ENCODE measurements around the gene NDUFAF2.
A peak's percentile ranks its signal among the peaks of the same experiment; 100 is the strongest.
"Not testable (repeated sequence)": the region's sequence is repeated elsewhere in the genome, so short reads cannot be mapped to it uniquely, and the experiment has no call there.

The NDUFAF2 gene

GRCh38 chr5:61162832-61163567 lies 218.0 kb downstream of the NDUFAF2 start:
- in situ Hi-C loops (cut with MboI; ENCODE audit: low sequenced_read_pairs) = no loop called here

GRCh38 chr5:61163905-61164304 lies 218.9 kb downstream of the NDUFAF2 start:
- no peak for DNase-seq (ENCODE audit: low spot score in 2 of 2)
- H3K36me3 ChIP-seq (replicated peaks) = no peaks in the 10 kb centered on the region
- no peaks in the 10 kb centered on the region; the same call in 1 of the 2 replicates for H3K4me1 ChIP-seq
- in situ Hi-C loops (cut with MboI; ENCODE audit: low sequenced_read_pairs) = no loop called here
- H3K9me3 ChIP-seq = no peaks in the 10 kb centered on the region
- no peak overlapping the region for H3K4me3 ChIP-seq
- H3K27me3 ChIP-seq (ENCODE audit: low read depth) = no peaks in the 10 kb centered on the region

More at GRCh38 chr5:61162832-61163567, 218.0 kb downstream of the NDUFAF2 start:
- H3K4me3 ChIP-seq = no peak overlapping the region
- DNase-seq (ENCODE audit: low spot score in 2 of 2) = no peak
- H3K36me3 ChIP-seq (replicated peaks) = no peaks in the 10 kb centered on the region
- H3K9me3 ChIP-seq = no peaks in the 10 kb centered on the region
- H3K27me3 ChIP-seq (ENCODE audit: low read depth) = no peaks in the 10 kb centered on the region
- no peaks in the 10 kb centered on the region; the same call in 1 of the 2 replicates for H3K4me1 ChIP-seq

DNA sequence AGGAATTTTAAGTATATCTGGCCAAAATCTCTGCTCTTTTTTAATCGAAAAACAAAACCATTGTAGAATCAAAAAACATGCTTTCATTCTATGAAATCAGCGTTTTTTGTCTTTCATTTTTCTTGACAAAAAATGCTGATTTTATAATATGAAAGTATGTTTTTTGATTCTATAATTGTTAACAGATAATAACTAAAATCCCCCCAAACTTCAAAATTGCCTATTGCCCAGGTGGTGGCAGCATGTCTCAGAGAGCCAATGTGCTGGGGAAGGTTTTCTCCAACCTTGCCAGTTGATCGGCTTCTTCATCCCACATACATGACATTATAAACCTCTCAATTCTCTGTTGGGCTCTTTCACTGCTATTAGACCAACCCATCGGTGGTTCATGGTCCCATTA lies 222.4 kb downstream of the NDUFAF2 start:
- no peaks in the 10 kb centered on the region for H3K4me1 ChIP-seq
- no peak overlapping the region for H3K4me3 ChIP-seq
- no peaks in the 10 kb centered on the region for H3K9me3 ChIP-seq
- H3K36me3 ChIP-seq (replicated peaks) = no peaks in the 10 kb centered on the region
- H3K27me3 ChIP-seq (ENCODE audit: low read depth) = no peaks in the 10 kb centered on the region
- in situ Hi-C loops (cut with MboI; ENCODE audit: low sequenced_read_pairs) = no loop called here
- DNase-seq (ENCODE audit: low spot score in 2 of 2) = peak; percentile 6 to 13

DNA sequence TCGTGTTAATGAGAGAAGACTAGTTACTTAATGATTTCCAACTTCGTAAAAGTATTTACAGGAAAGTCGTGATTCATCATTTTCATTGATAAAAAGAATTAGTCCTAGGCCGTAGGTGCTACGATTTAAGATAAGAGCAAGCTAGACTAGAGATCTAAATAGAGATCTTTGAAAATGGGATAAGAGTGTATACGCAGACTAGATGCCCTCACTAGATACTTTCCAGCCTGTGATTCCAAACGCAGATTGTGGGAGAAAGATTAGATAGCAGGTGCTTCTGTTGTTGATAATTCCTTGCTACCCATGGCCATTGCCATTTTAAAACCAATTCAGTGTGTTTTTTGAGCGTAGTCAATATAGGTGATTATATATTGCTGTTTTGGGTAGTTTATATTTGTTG lies 223.9 kb downstream of the NDUFAF2 start:
- in situ Hi-C loops (cut with MboI; ENCODE audit: low sequenced_read_pairs) = no loop called here
- Histone ChIP-seq H3K9me3 (no peaks in the 10 kb centered on the region), H3K4me1 (no peaks in the 10 kb centered on the region), H3K36me3 (replicated peaks) (no peaks in the 10 kb centered on the region), H3K27me3 (ENCODE audit: low read depth) (no peaks in the 10 kb centered on the region), H3K4me3 (no peak overlapping the region)
- no peak for DNase-seq (ENCODE audit: low spot score in 2 of 2)

GRCh38 chr5:61171479-61171878 lies 226.5 kb downstream of the NDUFAF2 start:
- H3K36me3 ChIP-seq (replicated peaks) = no peaks in the 10 kb centered on the region
- in situ Hi-C loops (cut with MboI; ENCODE audit: low sequenced_read_pairs) = no loop called here
- no peaks in the 10 kb centered on the region for H3K4me1 ChIP-seq

GRCh38 chr5:61176631-61177030 lies 231.6 kb downstream of the NDUFAF2 start:
- Histone ChIP-seq H3K4me1 (no peaks in the 10 kb centered on the region), H3K27me3 (ENCODE audit: low read depth) (no peaks in the 10 kb centered on the region), H3K36me3 (replicated peaks) (no peaks in the 10 kb centered on the region), H3K4me3 (no peak overlapping the region), H3K9me3 (no peaks in the 10 kb centered on the region)
- in situ Hi-C loops (cut with MboI; ENCODE audit: low sequenced_read_pairs) = no loop called here
- DNase-seq (ENCODE audit: low spot score in 2 of 2) = no peak

More at GRCh38 chr5:61171479-61171878, 226.5 kb downstream of the NDUFAF2 start:
- H3K27me3 ChIP-seq (ENCODE audit: low read depth) = no peaks in the 10 kb centered on the region
- no peaks in the 10 kb centered on the region for H3K9me3 ChIP-seq
- H3K4me3 ChIP-seq = no peak overlapping the region
- no peak for DNase-seq (ENCODE audit: low spot score in 2 of 2)

GRCh38 chr5:61177070-61177469 lies 232.1 kb downstream of the NDUFAF2 start:
- H3K9me3 ChIP-seq = no peaks in the 10 kb centered on the region
- H3K36me3 ChIP-seq (replicated peaks) = no peaks in the 10 kb centered on the region
- DNase-seq (ENCODE audit: low spot score in 2 of 2) = no peak
- in situ Hi-C loops (cut with MboI; ENCODE audit: low sequenced_read_pairs) = no loop called here
- H3K4me1 ChIP-seq = no peaks in the 10 kb centered on the region
- no peaks in the 10 kb centered on the region for H3K27me3 ChIP-seq (ENCODE audit: low read depth)
- H3K4me3 ChIP-seq = no peak overlapping the region

DNA sequence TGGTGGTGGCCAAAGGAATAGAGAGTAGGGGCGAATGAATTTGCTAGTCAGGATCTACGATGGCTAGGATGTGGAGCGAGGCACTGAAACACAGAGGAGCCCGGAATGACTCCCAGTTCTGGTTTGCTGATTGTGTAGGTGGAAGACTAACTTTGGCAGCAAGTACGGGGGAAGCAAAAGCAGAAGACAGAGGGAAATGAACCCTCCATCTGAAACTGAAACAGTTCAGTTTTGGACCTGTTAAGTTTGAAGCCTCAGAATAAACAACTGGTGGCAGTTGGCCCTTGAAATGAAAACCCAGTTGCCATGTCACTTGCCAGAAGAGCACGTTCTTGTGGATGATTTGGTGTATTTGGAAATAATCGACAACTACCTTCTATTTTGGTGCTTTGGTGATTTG lies 232.7 kb downstream of the NDUFAF2 start:
- DNase-seq (ENCODE audit: low spot score in 2 of 2) = no peak
- in situ Hi-C loops (cut with MboI; ENCODE audit: low sequenced_read_pairs) = no loop called here
- Histone ChIP-seq H3K27me3 (ENCODE audit: low read depth) (no peaks in the 10 kb centered on the region), H3K36me3 (replicated peaks) (no peaks in the 10 kb centered on the region), H3K4me1 (no peaks in the 10 kb centered on the region), H3K4me3 (no peak overlapping the region), H3K9me3 (no peaks in the 10 kb centered on the region)

DNA sequence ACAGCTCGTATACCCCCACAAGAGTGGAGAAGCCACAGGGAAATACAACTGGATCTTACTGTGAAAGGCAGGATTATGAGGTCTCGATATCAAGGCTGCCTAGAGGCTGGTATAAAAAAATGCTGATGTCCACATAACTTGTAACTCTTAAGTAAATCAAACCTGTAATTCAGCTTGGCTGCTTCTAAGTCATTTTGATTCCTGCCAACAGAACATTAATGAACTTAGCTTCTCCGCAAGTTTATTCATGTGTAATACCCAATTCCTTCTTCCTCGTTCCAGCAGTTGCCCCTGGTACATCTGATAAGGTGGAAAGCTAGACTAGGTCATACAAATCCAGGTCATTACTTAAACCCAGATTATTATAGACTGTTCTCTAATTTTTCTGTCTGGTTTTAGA lies 233.7 kb downstream of the NDUFAF2 start:
- DNase-seq (ENCODE audit: low spot score in 2 of 2) = no peak
- Histone ChIP-seq H3K4me1 (no peaks in the 10 kb centered on the region), H3K4me3 (no peak overlapping the region), H3K27me3 (ENCODE audit: low read depth) (no peaks in the 10 kb centered on the region), H3K36me3 (replicated peaks) (no peaks in the 10 kb centered on the region), H3K9me3 (no peaks in the 10 kb centered on the region)
- in situ Hi-C loops (cut with MboI; ENCODE audit: low sequenced_read_pairs) = no loop called here

DNA sequence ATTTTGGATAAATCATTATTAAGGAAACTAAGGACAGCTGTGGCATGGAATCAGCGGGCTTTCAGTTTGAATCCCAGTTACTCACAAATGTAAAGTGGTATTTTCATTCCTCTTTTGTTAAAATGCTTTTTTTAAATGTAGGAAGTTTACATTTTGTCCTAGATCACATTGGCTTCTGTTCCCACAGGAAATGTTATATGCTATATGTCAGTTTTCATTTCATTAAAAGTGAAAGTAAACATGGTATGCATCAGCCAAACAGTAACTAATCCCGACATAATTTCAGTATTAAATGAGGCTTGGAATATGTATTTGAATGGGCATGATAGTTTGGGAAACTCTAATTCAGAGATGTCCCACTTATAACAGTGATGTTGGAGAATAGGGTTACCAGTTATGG lies 235.9 kb downstream of the NDUFAF2 start:
- DNase-seq (ENCODE audit: low spot score in 2 of 2) = no peak
- no peaks in the 10 kb centered on the region for H3K36me3 ChIP-seq (replicated peaks)
- no peaks in the 10 kb centered on the region for H3K9me3 ChIP-seq
- in situ Hi-C loops (cut with MboI; ENCODE audit: low sequenced_read_pairs) = no loop called here
- no peaks in the 10 kb centered on the region for H3K27me3 ChIP-seq (ENCODE audit: low read depth)
- H3K4me3 ChIP-seq = no peak overlapping the region
- 0 out of 2 replicates have a peak, but pooled peaks cover 5% of the 10 kb centered on the region for H3K4me1 ChIP-seq

- no peaks in the 10 kb centered on the region for H3K9me3 ChIP-seq
- H3K4me3 ChIP-seq = no peak overlapping the region
- no peak for DNase-seq (ENCODE audit: low spot score in 2 of 2)
- in situ Hi-C loops (cut with MboI; ENCODE audit: low sequenced_read_pairs) = no loop called here
- H3K4me1 ChIP-seq = peaks cover 7% of the 10 kb centered on the region
- no peaks in the 10 kb centered on the region for H3K36me3 ChIP-seq (replicated peaks)
- H3K27me3 ChIP-seq (ENCODE audit: low read depth) = no peaks in the 10 kb centered on the region
These were observed 237.4 kb downstream of the NDUFAF2 start for GRCh38 chr5:61182449-61182848.

DNA sequence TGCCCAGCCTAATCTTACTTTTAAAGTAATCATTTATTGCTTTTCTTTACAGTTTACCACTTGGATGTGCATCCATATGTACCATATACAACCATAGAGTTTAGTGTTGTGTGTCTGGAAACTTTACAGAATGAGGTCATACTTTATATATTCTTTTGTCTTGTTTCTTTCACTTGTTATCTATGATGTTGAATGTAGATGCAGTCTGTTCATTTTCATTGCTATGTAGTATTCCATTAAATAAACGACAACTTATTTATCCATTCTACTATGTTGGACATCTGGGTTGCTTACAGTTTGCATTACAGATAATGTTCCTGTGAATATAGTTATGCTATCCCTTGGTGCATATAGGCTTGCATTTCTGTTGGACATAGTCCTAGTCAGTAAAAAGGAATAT lies 238.5 kb downstream of the NDUFAF2 start:
- H3K4me1 ChIP-seq = peaks cover 14% of the 10 kb centered on the region
- DNase-seq (ENCODE audit: low spot score in 2 of 2) = no peak
- H3K36me3 ChIP-seq (replicated peaks) = no peaks in the 10 kb centered on the region
- no peaks in the 10 kb centered on the region for H3K27me3 ChIP-seq (ENCODE audit: low read depth)
- no peak overlapping the region for H3K4me3 ChIP-seq
- H3K9me3 ChIP-seq = no peaks in the 10 kb centered on the region
- in situ Hi-C loops (cut with MboI; ENCODE audit: low sequenced_read_pairs) = no loop called here

DNA sequence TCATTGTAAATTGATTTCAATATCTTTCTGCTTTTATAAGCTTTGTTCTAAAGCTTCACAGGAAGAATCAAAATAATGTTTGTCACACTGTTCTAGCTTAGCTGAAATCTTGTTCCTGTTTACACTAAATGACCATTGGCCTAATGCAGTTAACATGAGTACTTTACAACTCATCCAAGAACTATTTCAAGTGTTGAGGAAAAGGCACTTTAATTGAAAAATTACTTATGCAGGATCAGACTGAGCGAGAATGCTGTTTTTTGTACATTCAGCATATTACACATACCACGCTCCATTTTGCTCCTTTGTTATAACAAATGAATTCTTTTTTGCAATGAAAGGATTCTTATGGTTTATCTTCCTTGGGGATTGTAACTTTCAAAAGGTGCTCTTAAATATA lies 239.7 kb downstream of the NDUFAF2 start:
- H3K36me3 ChIP-seq (replicated peaks) = no peaks in the 10 kb centered on the region
- H3K27me3 ChIP-seq (ENCODE audit: low read depth) = no peaks in the 10 kb centered on the region
- H3K4me3 ChIP-seq = no peak overlapping the region
- in situ Hi-C loops (cut with MboI; ENCODE audit: low sequenced_read_pairs) = no loop called here
- peaks cover 14% of the 10 kb centered on the region for H3K4me1 ChIP-seq
- no peaks in the 10 kb centered on the region for H3K9me3 ChIP-seq
- peak in 1 of 2 experiments; percentile 18 for DNase-seq (ENCODE audit: low spot score in 2 of 2)

DNA sequence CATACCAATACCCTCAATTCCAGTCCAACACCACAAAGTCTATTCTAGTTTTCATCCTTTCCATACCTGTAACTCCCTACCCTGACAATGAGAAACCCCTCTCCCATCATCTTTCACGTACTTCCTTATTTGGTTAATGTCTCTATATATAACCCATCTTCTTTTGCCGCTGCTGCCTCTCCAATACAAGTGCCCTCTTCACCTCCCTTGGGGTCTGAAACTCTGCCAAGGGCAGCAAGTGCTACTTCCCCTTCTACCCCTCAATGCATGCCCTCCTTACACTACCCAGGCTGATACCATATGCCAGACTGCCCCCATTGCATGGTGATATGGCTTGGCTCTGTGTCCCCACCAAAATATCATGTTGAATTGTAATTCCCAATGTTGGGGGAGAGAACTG lies 241.6 kb downstream of the NDUFAF2 start:
- Histone ChIP-seq H3K36me3 (replicated peaks) (no peaks in the 10 kb centered on the region), H3K9me3 (no peaks in the 10 kb centered on the region), H3K4me1 (peaks cover 14% of the 10 kb centered on the region), H3K27me3 (ENCODE audit: low read depth) (no peaks in the 10 kb centered on the region), H3K4me3 (no peak overlapping the region)
- no peak for DNase-seq (ENCODE audit: low spot score in 2 of 2)
- in situ Hi-C loops (cut with MboI; ENCODE audit: low sequenced_read_pairs) = no loop called here

DNA sequence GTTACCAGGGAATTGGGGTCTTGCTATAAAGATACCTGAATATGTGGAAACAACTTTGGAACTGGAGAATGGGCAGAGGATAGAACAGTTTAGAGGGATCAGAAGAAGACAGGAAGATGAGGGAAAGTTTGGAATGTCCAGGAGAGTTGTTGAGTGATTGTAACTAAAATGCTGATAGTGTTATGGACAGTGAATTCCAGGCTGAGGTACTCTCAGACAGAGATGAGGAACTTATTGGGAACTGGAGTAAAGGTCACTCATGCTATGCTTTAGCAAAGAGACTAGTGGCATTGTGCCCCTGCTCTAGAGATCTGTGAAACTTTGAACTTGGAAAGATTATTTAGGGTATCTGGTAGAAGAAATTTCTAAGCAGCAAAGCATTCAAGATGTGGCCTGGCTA lies 242.3 kb downstream of the NDUFAF2 start:
- in situ Hi-C loops (cut with MboI; ENCODE audit: low sequenced_read_pairs); DNase-seq (ENCODE audit: low spot score in 2 of 2); H3K9me3 ChIP-seq; H3K36me3 ChIP-seq (replicated peaks); H3K4me3 ChIP-seq; H3K27me3 ChIP-seq (ENCODE audit: low read depth): not testable (repeated sequence)
- peaks cover 14% of the 10 kb centered on the region for H3K4me1 ChIP-seq

Measured in HAP-1 (cell line).